Activated naive CD8-positive, alpha-beta T cell (primary cell): Measurements from ENCODE around the gene SYTL1.

ENCODE experiments used
- H3K27ac Mint-ChIP-seq: one replicate; pipeline ENCODE4 v1.8.0; 2021; ENCODE audit warnings: mixed read lengths
- H3K27me3 Mint-ChIP-seq: one replicate; pipeline ENCODE4 v1.8.0; 2021; ENCODE audit warnings: mixed read lengths
- H3K36me3 Mint-ChIP-seq: one replicate; pipeline ENCODE4 v1.8.0; 2021; ENCODE audit warnings: mixed read lengths
- H3K4me1 Mint-ChIP-seq: one replicate; pipeline ENCODE4 v1.8.0; 2021; ENCODE audit warnings: low read depth, mixed read lengths
- H3K4me3 Mint-ChIP-seq: one replicate; pipeline ENCODE4 v1.8.0; 2021; ENCODE audit warnings: mild to moderate bottlenecking, mixed read lengths
- H3K9me3 Mint-ChIP-seq: one replicate; pipeline ENCODE4 v1.8.0; 2021; ENCODE audit warnings: low read depth, mixed read lengths

SYTL1 gene

DNA sequence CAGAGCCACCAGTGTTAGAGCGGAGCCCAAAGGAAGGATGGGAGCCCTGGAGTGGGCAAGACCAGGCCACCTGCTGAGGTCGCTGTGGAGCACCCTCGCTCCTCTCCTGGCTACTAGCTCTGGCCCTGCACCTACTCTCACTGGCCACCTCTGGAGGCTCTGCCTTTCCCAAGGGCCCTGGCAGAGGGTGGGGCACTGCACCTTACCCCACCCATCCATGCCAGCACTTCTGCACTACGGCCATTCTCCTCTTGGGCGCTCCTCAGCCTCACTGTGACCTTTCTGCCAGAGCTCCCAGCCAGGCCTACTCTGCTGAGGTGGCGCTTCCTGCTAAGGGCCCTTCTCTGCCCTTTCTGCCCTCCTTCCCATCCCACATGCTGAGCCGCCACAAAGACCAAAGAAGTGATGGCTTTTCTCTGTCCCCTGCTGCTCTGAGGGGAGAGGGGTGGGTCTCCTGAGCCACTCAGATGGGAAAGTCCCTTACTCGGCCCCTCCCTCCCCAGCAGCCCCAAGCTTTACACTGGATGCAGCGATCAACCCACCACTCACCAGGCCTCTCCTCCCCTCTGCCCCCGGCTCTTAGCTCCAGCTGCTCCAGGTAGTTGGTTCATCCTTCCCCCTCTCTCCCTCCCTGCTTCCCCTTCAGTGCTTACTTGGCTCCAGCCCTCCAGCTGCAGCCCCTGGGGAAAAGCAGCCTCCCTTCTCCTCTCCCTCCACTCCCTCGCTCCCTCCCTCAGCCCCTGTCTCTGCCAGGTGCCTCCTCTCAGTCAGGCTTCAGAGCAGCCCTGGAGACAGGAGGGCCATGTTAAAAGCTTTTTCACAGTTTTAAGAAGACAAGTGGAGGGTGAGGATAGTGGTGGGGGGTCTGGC is 34.7 kb upstream of the SYTL1 start:
- Mint-ChIP-seq H3K36me3 (no peaks in the 10 kb centered on the region), H3K4me3 (no peak overlapping the region), H3K9me3 (no peaks in the 10 kb centered on the region), H3K27ac (no peak overlapping the region), H3K27me3 (no peaks in the 10 kb centered on the region), H3K4me1 (no peaks in the 10 kb centered on the region)

DNA sequence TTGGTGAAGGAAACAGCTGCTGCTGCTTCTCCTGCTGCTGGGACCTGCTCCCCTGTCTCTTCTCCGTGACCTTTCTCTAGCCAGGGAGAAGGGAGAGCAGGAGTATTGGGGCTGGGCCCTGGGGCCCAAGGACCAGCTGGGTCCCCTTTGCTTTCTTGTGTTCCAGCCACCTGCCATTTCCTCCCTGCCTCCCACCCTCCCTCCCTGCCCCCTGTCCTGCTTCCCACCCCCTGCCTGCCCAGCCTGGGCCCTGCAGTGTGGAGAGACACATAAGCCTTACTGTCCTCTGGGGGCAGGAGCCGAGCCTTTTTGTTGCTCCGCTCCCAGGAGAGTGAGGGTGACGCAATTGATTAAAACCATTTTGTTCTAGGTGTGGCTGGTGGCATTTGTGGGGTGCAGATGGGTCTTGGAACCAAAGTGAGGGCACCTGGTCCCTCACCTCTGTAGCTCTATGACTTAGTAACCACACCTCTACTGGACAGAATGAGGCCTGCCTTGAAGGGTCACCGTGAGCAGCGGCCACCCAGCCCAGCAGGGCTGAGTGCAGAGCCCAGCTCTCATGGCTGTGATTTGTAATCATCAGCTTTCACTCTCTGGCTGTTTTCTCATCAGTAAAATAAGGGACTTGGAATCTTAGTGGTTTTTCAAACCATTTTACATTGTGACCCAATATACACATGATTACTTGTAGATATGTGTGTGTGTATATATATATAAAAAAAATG is 33.8 kb upstream of the SYTL1 start:
- Mint-ChIP-seq H3K4me1 (no peaks in the 10 kb centered on the region), H3K9me3 (no peaks in the 10 kb centered on the region), H3K27me3 (no peaks in the 10 kb centered on the region), H3K4me3 (no peak overlapping the region), H3K27ac (no peak overlapping the region), H3K36me3 (no peaks in the 10 kb centered on the region)

GRCh38 chr1:27314169-27314568 is 27.7 kb upstream of the SYTL1 start:
- no peaks in the 10 kb centered on the region for H3K27me3 Mint-ChIP-seq
- no peaks in the 10 kb centered on the region for H3K9me3 Mint-ChIP-seq
- no peaks in the 10 kb centered on the region for H3K36me3 Mint-ChIP-seq
- no peak overlapping the region for H3K27ac Mint-ChIP-seq
- H3K4me1 Mint-ChIP-seq: no peaks in the 10 kb centered on the region
- no peak overlapping the region for H3K4me3 Mint-ChIP-seq

DNA sequence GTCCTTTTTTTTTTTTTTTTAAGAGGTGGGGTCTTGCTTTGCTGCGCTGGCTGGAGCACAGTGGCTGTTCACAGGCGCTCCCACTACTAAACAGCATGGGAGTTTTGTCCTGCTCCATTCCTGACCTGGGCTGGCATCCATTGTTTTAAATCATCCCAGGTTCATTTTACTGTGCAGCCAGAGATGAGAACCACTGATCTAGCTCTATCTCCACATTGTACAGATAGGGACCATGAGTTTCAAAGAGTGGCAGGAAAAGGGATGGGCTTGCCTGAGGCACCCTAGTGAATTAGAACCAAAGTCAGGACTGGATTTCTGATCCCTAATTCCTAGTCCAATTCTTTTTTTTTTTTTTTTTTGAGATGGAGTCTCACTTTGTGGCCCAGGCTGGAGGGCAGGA is 27.1 kb upstream of the SYTL1 start:
- Mint-ChIP-seq H3K36me3 (no peaks in the 10 kb centered on the region), H3K4me1 (no peaks in the 10 kb centered on the region), H3K4me3 (no peak overlapping the region), H3K9me3 (no peaks in the 10 kb centered on the region), H3K27ac (no peak overlapping the region), H3K27me3 (no peaks in the 10 kb centered on the region)

GRCh38 chr1:27316860-27317259 is 25.0 kb upstream of the SYTL1 start:
- Mint-ChIP-seq H3K4me1 (peaks cover 6% of the 10 kb centered on the region), H3K4me3 (no peak overlapping the region), H3K9me3 (no peaks in the 10 kb centered on the region), H3K36me3 (no peaks in the 10 kb centered on the region), H3K27ac (no peak overlapping the region), H3K27me3 (no peaks in the 10 kb centered on the region)

GRCh38 chr1:27318136-27318535 is 23.7 kb upstream of the SYTL1 start:
- Mint-ChIP-seq H3K4me3 (no peak overlapping the region), H3K36me3 (no peaks in the 10 kb centered on the region), H3K27me3 (no peaks in the 10 kb centered on the region), H3K4me1 (peaks cover 9% of the 10 kb centered on the region), H3K9me3 (no peaks in the 10 kb centered on the region), H3K27ac (no peak overlapping the region)

DNA sequence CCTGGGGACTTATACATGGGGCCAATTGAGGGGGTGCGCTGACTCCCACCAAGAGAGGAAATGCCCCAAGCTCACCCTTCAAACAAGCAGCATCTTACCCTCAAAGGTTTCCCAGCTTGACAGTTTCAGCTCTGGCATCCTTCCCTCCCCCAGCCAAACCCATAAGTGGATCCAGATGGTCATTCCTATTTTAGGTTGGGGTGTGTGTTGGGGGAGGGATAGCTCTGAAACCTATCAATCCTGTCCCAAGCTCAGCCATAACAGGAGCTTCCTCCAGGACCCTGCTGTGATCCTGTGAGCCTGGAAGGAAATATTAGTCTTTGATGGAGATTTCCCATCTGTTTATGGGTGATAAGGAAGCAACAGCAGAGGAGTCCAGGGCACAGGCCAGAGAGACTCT is 23.2 kb upstream of the SYTL1 start:
- Mint-ChIP-seq H3K27ac (no peak overlapping the region), H3K9me3 (no peaks in the 10 kb centered on the region), H3K36me3 (no peaks in the 10 kb centered on the region), H3K4me3 (no peak overlapping the region), H3K4me1 (peaks cover 13% of the 10 kb centered on the region), H3K27me3 (no peaks in the 10 kb centered on the region)

DNA sequence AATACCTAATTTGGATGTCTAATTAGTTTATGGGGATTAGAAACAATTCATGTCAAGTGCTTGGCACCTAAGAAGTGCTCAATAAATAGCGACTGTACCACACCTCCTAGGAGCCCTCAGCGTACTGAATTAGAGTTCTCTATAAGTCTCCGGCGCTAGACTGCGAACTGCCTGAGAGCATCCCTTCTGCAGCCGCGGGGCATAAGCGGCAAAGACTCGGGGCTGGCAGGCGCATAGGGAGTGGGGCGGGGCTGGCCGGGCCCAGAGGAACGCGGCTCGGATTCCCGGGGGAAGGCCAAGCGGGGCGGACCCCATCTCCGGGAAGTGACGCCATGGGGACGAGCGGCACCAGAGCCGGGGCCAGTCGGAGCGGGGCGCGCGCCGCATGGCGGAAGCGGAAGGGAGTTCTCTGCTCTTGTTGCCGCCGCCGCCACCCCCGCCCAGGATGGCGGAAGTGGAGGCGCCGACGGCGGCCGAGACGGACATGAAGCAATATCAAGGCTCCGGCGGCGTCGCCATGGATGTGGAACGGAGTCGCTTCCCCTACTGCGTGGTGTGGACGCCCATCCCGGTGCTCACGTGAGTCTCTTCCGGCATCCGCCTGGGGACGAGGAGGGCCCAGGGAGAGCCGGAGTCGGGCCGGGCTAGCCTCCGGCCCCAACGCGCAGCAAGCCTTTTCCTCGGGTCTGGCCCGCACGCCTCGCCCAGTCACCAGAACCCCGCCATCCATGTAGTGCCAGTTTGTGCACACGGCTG is 19.8 kb upstream of the SYTL1 start, which contains the start of gene TMEM222:
TMEM222 (plus strand) TSS at position 351 of the 756 bp plus-strand sequence; CDS start at position 386, 35 bp downstream.
- H3K36me3 Mint-ChIP-seq: peaks cover 5% of the 10 kb centered on the region
- H3K4me3 Mint-ChIP-seq: peak within 1 kb of the TSS; percentile 97
- peak within 1 kb of the TSS; percentile 94 for H3K27ac Mint-ChIP-seq
- H3K27me3 Mint-ChIP-seq: no peaks in the 10 kb centered on the region
- peaks cover 42% of the 10 kb centered on the region for H3K4me1 Mint-ChIP-seq
- no peaks in the 10 kb centered on the region for H3K9me3 Mint-ChIP-seq

GRCh38 chr1:27322569-27323240 is 19.1 kb upstream of the SYTL1 start:
- Mint-ChIP-seq H3K36me3 (peaks cover 5% of the 10 kb centered on the region), H3K27me3 (no peaks in the 10 kb centered on the region), H3K4me1 (peaks cover 46% of the 10 kb centered on the region), H3K9me3 (no peaks in the 10 kb centered on the region), H3K4me3 (peak overlapping the region; percentile 97), H3K27ac (peak overlapping the region; percentile 94)

- H3K27me3 Mint-ChIP-seq: no peaks in the 10 kb centered on the region
- H3K36me3 Mint-ChIP-seq: peaks cover 5% of the 10 kb centered on the region
- no peaks in the 10 kb centered on the region for H3K9me3 Mint-ChIP-seq
- H3K27ac Mint-ChIP-seq: no peak overlapping the region
- peak overlapping the region; percentile 38 for H3K4me3 Mint-ChIP-seq
- peaks cover 59% of the 10 kb centered on the region for H3K4me1 Mint-ChIP-seq
Measured at GRCh38 chr1:27325286-27325685, 16.5 kb upstream of the SYTL1 start.

DNA sequence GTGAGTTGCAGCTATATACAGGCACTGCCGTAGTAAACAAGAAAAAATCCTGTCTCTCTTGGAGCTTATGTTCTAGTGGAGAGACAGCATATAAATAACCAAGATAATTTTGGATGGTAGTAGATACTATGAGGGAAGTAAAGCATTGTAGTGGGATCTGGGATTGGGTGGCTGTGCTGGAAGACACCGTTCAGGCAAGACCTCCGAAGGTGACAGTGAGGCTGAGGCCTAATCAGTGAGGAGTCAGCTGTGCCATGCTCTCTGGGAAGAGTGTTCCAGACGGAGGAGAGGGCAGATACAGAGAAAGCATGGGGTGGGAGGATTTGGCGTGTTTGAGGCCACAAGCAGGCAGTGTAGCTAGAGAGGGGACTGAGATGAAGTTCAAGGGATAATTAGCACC is 13.9 kb upstream of the SYTL1 start:
- peaks cover 65% of the 10 kb centered on the region for H3K4me1 Mint-ChIP-seq
- H3K27ac Mint-ChIP-seq: no peak overlapping the region
- peaks cover 5% of the 10 kb centered on the region for H3K36me3 Mint-ChIP-seq
- H3K27me3 Mint-ChIP-seq: no peaks in the 10 kb centered on the region
- H3K9me3 Mint-ChIP-seq: no peaks in the 10 kb centered on the region
- H3K4me3 Mint-ChIP-seq: no peak overlapping the region

- Mint-ChIP-seq H3K36me3 (peaks cover 2% of the 10 kb centered on the region), H3K9me3 (no peaks in the 10 kb centered on the region), H3K4me3 (no peak overlapping the region), H3K27me3 (no peaks in the 10 kb centered on the region), H3K27ac (no peak overlapping the region), H3K4me1 (peaks cover 45% of the 10 kb centered on the region)
Measured at GRCh38 chr1:27330786-27331185, 11.0 kb upstream of the SYTL1 start.

DNA sequence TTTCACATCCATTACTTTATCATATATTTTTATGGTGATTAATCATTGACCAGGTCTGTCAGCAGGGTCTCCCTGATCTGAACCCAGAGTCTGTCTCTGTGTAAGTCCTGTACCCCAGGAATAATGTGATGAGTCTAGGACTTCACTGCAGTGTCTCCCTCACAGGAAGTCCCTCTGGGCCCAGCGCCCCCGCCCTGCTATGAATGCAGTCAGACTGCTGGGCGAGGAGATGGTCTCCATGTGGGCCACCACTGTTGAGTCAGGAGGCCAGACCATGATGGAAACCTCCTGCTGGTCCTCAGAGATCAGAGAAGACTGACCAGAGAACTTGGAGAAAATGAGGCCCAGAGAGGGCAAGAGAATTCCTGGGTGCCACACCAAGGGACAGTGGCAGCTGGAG is 10.4 kb upstream of the SYTL1 start:
- H3K27ac Mint-ChIP-seq: no peak overlapping the region
- no peaks in the 10 kb centered on the region for H3K36me3 Mint-ChIP-seq
- H3K27me3 Mint-ChIP-seq: no peaks in the 10 kb centered on the region
- H3K4me1 Mint-ChIP-seq: peaks cover 39% of the 10 kb centered on the region
- no peaks in the 10 kb centered on the region for H3K9me3 Mint-ChIP-seq
- H3K4me3 Mint-ChIP-seq: no peak overlapping the region

DNA sequence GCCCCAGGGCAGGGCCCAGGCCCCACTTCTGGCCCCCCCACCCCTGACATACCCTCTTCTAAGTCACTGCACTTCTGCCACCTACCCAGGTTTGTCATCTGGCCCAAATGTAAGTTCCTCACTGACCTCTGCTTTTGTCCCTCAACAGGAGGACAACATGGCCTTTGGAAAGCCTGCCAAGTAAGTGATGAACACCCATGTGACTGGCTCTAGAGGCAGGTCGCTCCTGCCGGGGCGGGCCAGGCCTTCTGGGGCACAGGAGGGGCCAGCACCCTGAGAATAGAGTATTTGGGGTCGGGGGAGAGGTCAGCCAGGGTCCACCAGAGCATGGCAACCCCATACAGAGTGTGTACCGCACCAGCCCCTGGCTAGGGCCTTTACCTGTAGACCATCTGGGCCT is 9.9 kb upstream of the SYTL1 start:
- H3K9me3 Mint-ChIP-seq: no peaks in the 10 kb centered on the region
- no peak overlapping the region for H3K27ac Mint-ChIP-seq
- no peak overlapping the region for H3K4me3 Mint-ChIP-seq
- no peaks in the 10 kb centered on the region for H3K27me3 Mint-ChIP-seq
- H3K36me3 Mint-ChIP-seq: peaks cover 2% of the 10 kb centered on the region
- peaks cover 35% of the 10 kb centered on the region for H3K4me1 Mint-ChIP-seq
